ENCODE results near the gene ODAD2.

DNA sequence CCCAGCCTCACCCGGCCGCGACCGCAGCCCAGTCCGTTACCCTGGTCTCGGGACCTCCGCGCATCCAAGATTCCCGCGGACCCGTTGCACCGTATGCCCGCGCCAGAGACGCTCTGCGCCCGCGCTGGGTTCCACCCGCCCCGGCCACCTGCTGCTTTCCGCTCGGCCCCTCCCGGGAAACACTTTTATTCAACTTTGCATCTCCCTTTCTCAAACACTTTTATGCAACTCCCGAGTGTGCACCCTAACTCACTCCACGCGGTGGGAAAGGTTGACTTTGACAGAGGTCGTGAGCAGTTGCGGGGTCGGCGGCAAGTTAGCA, at the start of gene ODAD2:
- TF ChIP-seq, protein P1, sequence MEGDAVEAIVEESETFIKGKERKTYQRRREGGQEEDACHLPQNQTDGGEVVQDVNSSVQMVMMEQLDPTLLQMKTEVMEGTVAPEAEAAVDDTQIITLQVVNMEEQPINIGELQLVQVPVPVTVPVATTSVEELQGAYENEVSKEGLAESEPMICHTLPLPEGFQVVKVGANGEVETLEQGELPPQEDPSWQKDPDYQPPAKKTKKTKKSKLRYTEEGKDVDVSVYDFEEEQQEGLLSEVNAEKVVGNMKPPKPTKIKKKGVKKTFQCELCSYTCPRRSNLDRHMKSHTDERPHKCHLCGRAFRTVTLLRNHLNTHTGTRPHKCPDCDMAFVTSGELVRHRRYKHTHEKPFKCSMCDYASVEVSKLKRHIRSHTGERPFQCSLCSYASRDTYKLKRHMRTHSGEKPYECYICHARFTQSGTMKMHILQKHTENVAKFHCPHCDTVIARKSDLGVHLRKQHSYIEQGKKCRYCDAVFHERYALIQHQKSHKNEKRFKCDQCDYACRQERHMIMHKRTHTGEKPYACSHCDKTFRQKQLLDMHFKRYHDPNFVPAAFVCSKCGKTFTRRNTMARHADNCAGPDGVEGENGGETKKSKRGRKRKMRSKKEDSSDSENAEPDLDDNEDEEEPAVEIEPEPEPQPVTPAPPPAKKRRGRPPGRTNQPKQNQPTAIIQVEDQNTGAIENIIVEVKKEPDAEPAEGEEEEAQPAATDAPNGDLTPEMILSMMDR (IDR thresholded peaks at IDR 0.05), result no peak
- TF ChIP-seq POLR2A (IDR thresholded peaks at IDR 0.05), result no peak

Data from esophagus squamous epithelium (tissue), 4 donors.